Measurements from ENCODE around the gene HTT-AS.

DNA sequence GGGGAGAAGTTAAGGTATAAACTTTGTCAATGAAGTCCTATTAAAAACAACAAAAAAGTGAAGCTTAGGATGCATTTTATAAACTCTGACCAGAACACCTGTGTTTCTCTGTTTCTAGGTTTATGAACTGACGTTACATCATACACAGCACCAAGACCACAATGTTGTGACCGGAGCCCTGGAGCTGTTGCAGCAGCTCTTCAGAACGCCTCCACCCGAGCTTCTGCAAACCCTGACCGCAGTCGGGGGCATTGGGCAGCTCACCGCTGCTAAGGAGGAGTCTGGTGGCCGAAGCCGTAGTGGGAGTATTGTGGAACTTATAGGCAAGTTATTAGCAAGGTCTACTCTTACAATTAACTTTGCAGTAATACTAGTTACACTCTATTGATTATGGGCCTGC lies 46.8 kb upstream of the HTT-AS start:
- TF ChIP-seq, protein P1, sequence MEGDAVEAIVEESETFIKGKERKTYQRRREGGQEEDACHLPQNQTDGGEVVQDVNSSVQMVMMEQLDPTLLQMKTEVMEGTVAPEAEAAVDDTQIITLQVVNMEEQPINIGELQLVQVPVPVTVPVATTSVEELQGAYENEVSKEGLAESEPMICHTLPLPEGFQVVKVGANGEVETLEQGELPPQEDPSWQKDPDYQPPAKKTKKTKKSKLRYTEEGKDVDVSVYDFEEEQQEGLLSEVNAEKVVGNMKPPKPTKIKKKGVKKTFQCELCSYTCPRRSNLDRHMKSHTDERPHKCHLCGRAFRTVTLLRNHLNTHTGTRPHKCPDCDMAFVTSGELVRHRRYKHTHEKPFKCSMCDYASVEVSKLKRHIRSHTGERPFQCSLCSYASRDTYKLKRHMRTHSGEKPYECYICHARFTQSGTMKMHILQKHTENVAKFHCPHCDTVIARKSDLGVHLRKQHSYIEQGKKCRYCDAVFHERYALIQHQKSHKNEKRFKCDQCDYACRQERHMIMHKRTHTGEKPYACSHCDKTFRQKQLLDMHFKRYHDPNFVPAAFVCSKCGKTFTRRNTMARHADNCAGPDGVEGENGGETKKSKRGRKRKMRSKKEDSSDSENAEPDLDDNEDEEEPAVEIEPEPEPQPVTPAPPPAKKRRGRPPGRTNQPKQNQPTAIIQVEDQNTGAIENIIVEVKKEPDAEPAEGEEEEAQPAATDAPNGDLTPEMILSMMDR (IDR thresholded peaks at IDR 0.05 in 8 of 11, conservative IDR thresholded peaks at IDR 0.05 in 3 of 11) = no peak
- TF ChIP-seq POLR2AphosphoS5 (IDR thresholded peaks at IDR 0.05) (no peak), POLR2A (IDR thresholded peaks at IDR 0.05) (no peak)
